ENCODE measurements around the gene PIGT. TPM values are rescaled to one million over a fixed set of nuclear protein-coding genes. Genes with fewer than 3 reads are reported as not detected.
A peak's percentile ranks its signal among the peaks of the same experiment; 100 is the strongest.

The PIGT gene
- total and polyA plus RNA-seq, 2 of the 13 experiments (the other 11 are each of a cell fraction or from before 2014, with no cell fraction given), result 65.9 to 74.1 TPM

GRCh38 chr20:45436732-45437485, 21.0 kb downstream of the PIGT start (continued):
- TF ChIP-seq STAG1 (CRISPR knock-in tag; IDR thresholded peaks at IDR 0.05), result peak; percentile 100
- TF ChIP-seq MED1 (CRISPR knock-in tag; IDR thresholded peaks at IDR 0.05), result peak; percentile 55
- TF ChIP-seq REL (CRISPR knock-in tag; conservative IDR thresholded peaks at IDR 0.05), result no peak
- no peak for TF ChIP-seq ZFP82 (CRISPR knock-in tag; IDR thresholded peaks at IDR 0.05; ENCODE audit: borderline replicate concordance)
- peak in 1 of 2 experiments; percentile 93; a peak in 2 of 4 replicates for TF ChIP-seq KLF16 (CRISPR knock-in tag; IDR thresholded peaks at IDR 0.05)
- TF ChIP-seq CBFB (CRISPR knock-in tag; IDR thresholded peaks at IDR 0.05), result peak; percentile 79
- TF ChIP-seq RORA (CRISPR knock-in tag; IDR thresholded peaks at IDR 0.05), result no peak
- no peak for TF ChIP-seq TCF12 (IDR thresholded peaks at IDR 0.05)
- no peak for TF ChIP-seq TCF12 (CRISPR knock-in tag; IDR thresholded peaks at IDR 0.05)
- TF ChIP-seq ZNF280B (CRISPR knock-in tag; IDR thresholded peaks at IDR 0.05; ENCODE audit: borderline replicate concordance), result peak; percentile 95
- TF ChIP-seq SATB2 (CRISPR knock-in tag; IDR thresholded peaks at IDR 0.05), result no peak
- TF ChIP-seq, protein P1, sequence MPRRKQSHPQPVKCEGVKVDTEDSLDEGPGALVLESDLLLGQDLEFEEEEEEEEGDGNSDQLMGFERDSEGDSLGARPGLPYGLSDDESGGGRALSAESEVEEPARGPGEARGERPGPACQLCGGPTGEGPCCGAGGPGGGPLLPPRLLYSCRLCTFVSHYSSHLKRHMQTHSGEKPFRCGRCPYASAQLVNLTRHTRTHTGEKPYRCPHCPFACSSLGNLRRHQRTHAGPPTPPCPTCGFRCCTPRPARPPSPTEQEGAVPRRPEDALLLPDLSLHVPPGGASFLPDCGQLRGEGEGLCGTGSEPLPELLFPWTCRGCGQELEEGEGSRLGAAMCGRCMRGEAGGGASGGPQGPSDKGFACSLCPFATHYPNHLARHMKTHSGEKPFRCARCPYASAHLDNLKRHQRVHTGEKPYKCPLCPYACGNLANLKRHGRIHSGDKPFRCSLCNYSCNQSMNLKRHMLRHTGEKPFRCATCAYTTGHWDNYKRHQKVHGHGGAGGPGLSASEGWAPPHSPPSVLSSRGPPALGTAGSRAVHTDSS (CRISPR knock-in tag; conservative IDR thresholded peaks at IDR 0.05), result no peak
- TF ChIP-seq KIAA2018 (CRISPR knock-in tag; IDR thresholded peaks at IDR 0.05; ENCODE audit: borderline replicate concordance), result no peak
- TF ChIP-seq MATR3 (CRISPR knock-in tag; IDR thresholded peaks at IDR 0.05), result no peak
- peak; percentile 84; the same call in 1 of the 2 replicates for TF ChIP-seq KDM4B (CRISPR knock-in tag; IDR thresholded peaks at IDR 0.05)
- no peak for TF ChIP-seq ZNF839 (CRISPR knock-in tag; IDR thresholded peaks at IDR 0.05; ENCODE audit: borderline replicate concordance)
- no peak; the same call in 1 of the 2 replicates for TF ChIP-seq HMG20B (CRISPR knock-in tag; conservative IDR thresholded peaks at IDR 0.05)
- no peak for TF ChIP-seq PBX2 (CRISPR knock-in tag; IDR thresholded peaks at IDR 0.05)

All from HepG2 (cell line).